HAP-1 (cell line): ENCODE measurements around the gene GALT.
A peak's percentile ranks its signal among the peaks of the same experiment; 100 is the strongest.
"Not testable (repeated sequence)": the region's sequence is repeated elsewhere in the genome, so short reads cannot be mapped to it uniquely, and the experiment has no call there.

Experiments
- DNase-seq, 2 experiments: peaks; one replicate each; pipeline ENCODE4 v3.0.0-alpha.2; 2016 to 2020; ENCODE audit warnings: low spot score in 2 of 2
- H3K27me3 ChIP-seq: fragments of 250-450 bp; sonication (Bioruptor Pico); 2 replicates; pipeline ENCODE4 v1.5.1; 2020; ENCODE audit warnings: low read depth, mild to moderate bottlenecking, moderate library complexity
- H3K36me3 ChIP-seq: fragments of 250-450 bp; sonication (Bioruptor Pico); replicated peaks from 2 replicates; pipeline ENCODE4 v1.5.1; 2020; ENCODE audit warnings: mild to moderate bottlenecking
- H3K4me1 ChIP-seq: fragments of 250-450 bp; sonication (Bioruptor Pico); 2 replicates; pipeline ENCODE4 v1.5.1; 2020; ENCODE audit warnings: mild to moderate bottlenecking
- H3K4me3 ChIP-seq: fragments of 250-450 bp; sonication (Bioruptor Pico); 2 replicates; pipeline ENCODE4 v1.5.1; 2020; ENCODE audit warnings: mild to moderate bottlenecking, moderate library complexity
- H3K9me3 ChIP-seq: fragments of 250-450 bp; sonication (Bioruptor Pico); 2 replicates; pipeline ENCODE4 v1.5.1; 2020; ENCODE audit warnings: mild to moderate bottlenecking, moderate library complexity
- in situ Hi-C: fragments of 300-500 bp; cut with MboI; formaldehyde crosslinking; loops from 3 replicates; pipeline ENCODE4 v1.14.3; 2020; ENCODE audit warnings: low sequenced_read_pairs, inconsistent platforms, mixed read lengths

The GALT gene

GRCh38 chr9:34634551-34635248 is 11.8 kb upstream of the GALT start:
- H3K36me3 ChIP-seq, result peaks cover 17% of the 10 kb centered on the region
- H3K4me1 ChIP-seq, result peaks cover 12% of the 10 kb centered on the region
- in situ Hi-C loops, result no loop called here
- H3K27me3 ChIP-seq, result peaks cover 11% of the 10 kb centered on the region
- no peak for DNase-seq
- no peaks in the 10 kb centered on the region for H3K9me3 ChIP-seq
- no peak overlapping the region for H3K4me3 ChIP-seq

DNA sequence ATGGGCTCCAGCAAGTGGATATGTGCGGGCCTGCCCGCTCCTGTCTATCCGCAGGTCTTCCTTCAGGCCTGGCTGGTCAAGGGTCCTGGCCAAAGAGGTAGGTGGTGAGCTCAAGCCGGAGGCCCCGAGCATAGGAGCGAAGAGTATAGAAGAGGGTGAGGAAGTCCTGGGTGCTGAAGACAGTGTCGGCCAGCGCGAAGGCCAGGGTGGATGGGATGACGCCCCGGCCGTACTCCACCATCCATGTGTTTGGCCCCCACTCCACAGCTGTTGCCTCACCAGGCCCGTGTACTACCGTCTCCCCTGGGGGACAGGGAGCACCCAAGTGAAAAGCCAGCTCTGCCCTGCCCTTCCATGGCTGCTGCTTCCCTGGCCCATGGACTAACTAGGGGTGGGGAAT is 10.9 kb upstream of the GALT start:
- Histone ChIP-seq H3K27me3 (peaks cover 3% of the 10 kb centered on the region), H3K36me3 (peaks cover 17% of the 10 kb centered on the region), H3K4me3 (no peak overlapping the region), H3K4me1 (peaks cover 12% of the 10 kb centered on the region), H3K9me3 (no peaks in the 10 kb centered on the region)
- in situ Hi-C loops, result no loop called here
- DNase-seq, result no peak

- Histone ChIP-seq H3K4me1 (peaks cover 12% of the 10 kb centered on the region), H3K4me3 (peak overlapping the region; percentile 66), H3K27me3 (no peaks in the 10 kb centered on the region), H3K36me3 (peaks cover 17% of the 10 kb centered on the region), H3K9me3 (no peaks in the 10 kb centered on the region)
- in situ Hi-C loops, result no loop called here
- no peak for DNase-seq
These were observed 9.6 kb upstream of the GALT start for GRCh38 chr9:34636791-34637355.

DNA sequence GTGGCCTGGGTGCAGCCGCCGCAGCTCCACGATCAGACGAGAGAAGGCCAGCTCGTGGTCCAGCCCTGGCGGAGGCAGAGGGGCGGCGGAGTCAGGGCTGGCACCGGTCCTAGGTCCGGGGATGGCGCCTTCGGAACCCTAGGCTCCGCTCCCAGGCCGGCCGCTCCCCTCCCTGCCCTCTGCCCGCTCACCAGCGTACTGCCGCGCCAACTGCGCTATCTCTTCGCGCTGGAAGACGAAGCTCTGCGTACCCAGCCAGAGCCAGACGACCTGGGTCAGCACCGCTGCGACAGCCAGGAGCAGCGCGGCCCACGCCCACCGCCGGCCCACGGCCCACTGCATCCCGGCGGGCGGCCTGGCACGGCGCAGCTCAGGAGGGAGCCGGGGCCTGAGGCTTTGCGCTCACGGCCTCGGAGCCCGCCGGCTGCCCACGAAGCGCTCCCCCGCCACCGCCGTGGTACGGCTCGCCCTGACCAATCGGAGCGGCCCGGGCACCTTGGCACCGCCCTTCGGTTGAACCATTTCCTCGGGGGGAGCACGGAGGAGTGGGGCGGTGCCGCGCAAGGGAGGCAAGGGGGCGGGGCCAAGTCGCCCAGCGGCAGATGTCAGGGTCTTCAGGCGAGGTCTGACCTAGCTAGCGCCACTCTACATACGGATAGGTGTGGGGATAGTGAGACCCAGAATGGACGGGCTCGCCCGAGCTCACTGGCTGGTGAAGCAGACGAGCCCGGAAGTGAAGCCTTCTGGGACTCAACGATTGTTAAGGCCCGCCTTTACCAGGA is 8.9 kb upstream of the GALT start, which contains the start of gene SIGMAR1:
Gene SIGMAR1 (minus strand): TSS at position 432 of the 782 bp plus-strand sequence. CDS start 90 bp downstream, at position 342.
- DNase-seq, result peak; percentile 87 to 97

GRCh38 chr9:34638138-34638445 is 8.4 kb upstream of the GALT start:
- H3K4me3 ChIP-seq, result peak overlapping the region; percentile 66
- DNase-seq, result no peak
- H3K9me3 ChIP-seq, result no peaks in the 10 kb centered on the region
- peaks cover 12% of the 10 kb centered on the region for H3K4me1 ChIP-seq
- no peaks in the 10 kb centered on the region for H3K27me3 ChIP-seq
- H3K36me3 ChIP-seq, result peaks cover 17% of the 10 kb centered on the region
- in situ Hi-C loops, result no loop called here

More for the DNA sequence above, 8.9 kb upstream of the GALT start, which contains the start of gene SIGMAR1:
- Histone ChIP-seq H3K4me1 (peaks cover 12% of the 10 kb centered on the region), H3K9me3 (no peaks in the 10 kb centered on the region), H3K27me3 (no peaks in the 10 kb centered on the region), H3K36me3 (peaks cover 17% of the 10 kb centered on the region), H3K4me3 (peak within 1 kb of the TSS; percentile 66)
- in situ Hi-C loops, result no loop called here

DNA sequence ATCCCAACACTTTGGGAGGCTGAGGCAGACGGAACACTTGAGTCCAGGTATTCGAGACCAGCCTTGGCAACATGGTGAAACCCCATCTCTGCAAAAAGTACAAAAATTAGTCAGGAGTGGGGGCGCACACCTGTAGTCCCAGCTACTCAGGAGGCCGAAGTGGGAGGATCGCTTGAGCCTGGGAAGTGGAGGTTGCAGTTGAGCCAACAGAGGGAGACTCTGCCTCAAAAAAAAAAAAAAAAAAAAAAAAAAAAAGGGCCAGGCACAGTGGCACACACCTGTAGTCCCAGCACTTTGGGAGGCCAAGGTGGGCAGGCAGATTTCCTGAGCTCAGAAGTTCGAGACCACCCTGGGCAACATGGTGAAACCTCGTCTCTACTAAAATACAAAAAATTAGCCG is 7.2 kb upstream of the GALT start:
- Histone ChIP-seq H3K36me3 (peaks cover 17% of the 10 kb centered on the region), H3K4me1 (peaks cover 12% of the 10 kb centered on the region)
- in situ Hi-C loops, H3K27me3 ChIP-seq, H3K4me3 ChIP-seq, H3K9me3 ChIP-seq, DNase-seq: not testable (repeated sequence)

- in situ Hi-C loops, result no loop called here
- H3K4me3 ChIP-seq, result no peak overlapping the region
- no peak for DNase-seq
These were observed 3.8 kb upstream of the GALT start for GRCh38 chr9:34642679-34643078.

DNA sequence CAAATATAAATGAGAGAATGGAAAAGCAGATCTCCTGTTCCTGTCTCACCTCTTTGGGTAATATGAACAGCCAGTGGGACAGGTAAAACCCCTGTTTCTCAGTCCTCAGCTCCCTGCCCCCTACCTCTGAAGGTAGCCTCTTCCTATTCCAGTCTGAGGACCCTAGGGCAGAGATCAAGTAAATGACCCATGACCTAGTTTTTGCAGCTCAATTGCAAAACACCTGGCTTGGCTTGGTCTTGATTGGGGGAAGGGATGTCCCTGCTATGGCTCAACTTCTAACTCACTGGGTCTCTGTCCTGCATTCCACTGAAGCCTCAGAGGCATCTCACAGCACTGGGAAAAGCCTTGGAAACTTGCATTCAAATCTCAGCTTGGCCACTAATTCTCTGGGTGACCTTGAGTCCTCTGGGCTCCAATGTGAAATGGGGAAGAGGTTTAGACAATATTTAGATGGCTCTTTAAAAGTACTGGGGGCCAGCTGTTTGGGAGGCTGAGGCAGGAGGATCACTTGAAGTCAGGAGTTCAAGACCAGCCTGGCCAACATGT is 1.6 kb upstream of the GALT start:
- no peak for DNase-seq
- Histone ChIP-seq H3K27me3 (no peaks in the 10 kb centered on the region), H3K4me3 (no peak overlapping the region), H3K9me3 (no peaks in the 10 kb centered on the region), H3K4me1 (peaks cover 4% of the 10 kb centered on the region), H3K36me3 (peaks cover 15% of the 10 kb centered on the region)
- in situ Hi-C loops, result no loop called here

More at GRCh38 chr9:34642679-34643078, 3.8 kb upstream of the GALT start:
- H3K4me1 ChIP-seq, result peaks cover 10% of the 10 kb centered on the region
- H3K9me3 ChIP-seq, result no peaks in the 10 kb centered on the region
- H3K36me3 ChIP-seq, result no peaks in the 10 kb centered on the region
- no peaks in the 10 kb centered on the region for H3K27me3 ChIP-seq

DNA sequence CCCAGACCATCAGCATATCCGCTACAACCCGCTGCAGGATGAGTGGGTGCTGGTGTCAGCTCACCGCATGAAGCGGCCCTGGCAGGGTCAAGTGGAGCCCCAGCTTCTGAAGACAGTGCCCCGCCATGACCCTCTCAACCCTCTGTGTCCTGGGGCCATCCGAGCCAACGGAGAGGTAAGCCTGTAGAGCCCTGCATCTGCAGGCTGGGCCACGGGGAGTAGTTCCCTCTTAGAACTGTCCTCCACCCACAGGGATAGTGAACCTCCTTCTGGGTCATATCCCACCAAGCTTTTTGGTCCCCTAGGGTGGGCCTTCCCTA is 569 bp downstream of the GALT start:
- H3K9me3 ChIP-seq, result no peaks in the 10 kb centered on the region
- peak overlapping the region; percentile 58 for H3K4me3 ChIP-seq
- peaks cover 15% of the 10 kb centered on the region for H3K36me3 ChIP-seq
- in situ Hi-C loops, result no loop called here
- no peaks in the 10 kb centered on the region for H3K27me3 ChIP-seq
- no peak for DNase-seq
- peaks cover 7% of the 10 kb centered on the region for H3K4me1 ChIP-seq

DNA sequence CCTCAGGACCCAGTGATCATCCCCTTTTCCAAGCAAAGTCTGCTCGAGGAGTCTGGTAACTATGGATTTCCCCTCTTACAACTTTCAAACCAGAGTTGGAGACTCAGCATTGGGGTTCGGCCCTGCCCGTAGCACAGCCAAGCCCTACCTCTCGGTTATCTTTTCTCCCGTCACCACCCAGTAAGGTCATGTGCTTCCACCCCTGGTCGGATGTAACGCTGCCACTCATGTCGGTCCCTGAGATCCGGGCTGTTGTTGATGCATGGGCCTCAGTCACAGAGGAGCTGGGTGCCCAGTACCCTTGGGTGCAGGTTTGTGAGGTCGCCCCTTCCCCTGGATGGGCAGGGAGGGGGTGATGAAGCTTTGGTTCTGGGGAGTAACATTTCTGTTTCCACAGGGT is 1.2 kb downstream of the GALT start:
- DNase-seq, result no peak
- Histone ChIP-seq H3K4me3 (peak overlapping the region; percentile 58), H3K9me3 (no peaks in the 10 kb centered on the region), H3K36me3 (peaks cover 15% of the 10 kb centered on the region), H3K4me1 (peaks cover 10% of the 10 kb centered on the region), H3K27me3 (no peaks in the 10 kb centered on the region)
- in situ Hi-C loops, result no loop called here

GRCh38 chr9:34648673-34649072 is 2.2 kb downstream of the GALT start:
- peaks cover 10% of the 10 kb centered on the region for H3K4me1 ChIP-seq
- H3K36me3 ChIP-seq, result peaks cover 15% of the 10 kb centered on the region
- H3K4me3 ChIP-seq, result no peak overlapping the region
- DNase-seq, result no peak
- H3K9me3 ChIP-seq, result no peaks in the 10 kb centered on the region
- H3K27me3 ChIP-seq, result no peaks in the 10 kb centered on the region
- in situ Hi-C loops, result no loop called here

DNA sequence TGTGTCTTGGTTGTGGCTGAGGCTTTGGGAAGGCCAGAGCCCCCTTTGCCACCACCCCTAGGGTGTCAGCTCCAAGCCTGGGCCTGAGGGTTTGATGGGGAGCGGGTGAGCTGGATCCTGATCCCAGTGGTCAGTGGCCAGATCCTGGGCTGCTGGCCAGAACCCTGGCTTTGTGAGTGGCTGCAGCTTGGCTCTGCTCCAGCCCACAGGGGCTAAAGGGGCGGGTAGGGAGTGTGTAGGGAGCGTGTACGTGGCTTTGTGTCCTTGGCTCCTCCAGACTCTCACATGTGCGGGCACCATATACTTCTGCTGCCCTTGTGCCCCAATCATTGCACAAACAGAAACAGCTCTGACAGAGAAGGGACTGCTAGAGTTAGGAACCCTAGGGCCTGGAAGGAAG is 4.3 kb downstream of the GALT start:
- no peaks in the 10 kb centered on the region for H3K9me3 ChIP-seq
- H3K4me3 ChIP-seq, result no peak overlapping the region
- in situ Hi-C loops, result no loop called here
- peaks cover 15% of the 10 kb centered on the region for H3K36me3 ChIP-seq
- no peak for DNase-seq
- no peaks in the 10 kb centered on the region for H3K27me3 ChIP-seq
- peaks cover 10% of the 10 kb centered on the region for H3K4me1 ChIP-seq

- H3K9me3 ChIP-seq, result no peaks in the 10 kb centered on the region
- H3K4me3 ChIP-seq, result peak overlapping the region; percentile 22
- peaks cover 6% of the 10 kb centered on the region for H3K4me1 ChIP-seq
- DNase-seq, result no peak
- in situ Hi-C loops, result no loop called here
- no peaks in the 10 kb centered on the region for H3K27me3 ChIP-seq
- H3K36me3 ChIP-seq, result peaks cover 15% of the 10 kb centered on the region
These were observed 4.8 kb downstream of the GALT start for GRCh38 chr9:34651321-34651720.
